Activated CD4-positive, CD25-positive, alpha-beta regulatory T cell treated with anti-CD3 and anti-CD28 coated beads, Interleukin-2, amount 50 U/mL, for 72 hours (primary cell): ENCODE data around the gene MRPL43.

Source experiments
- DNase-seq: peaks from one replicate; pipeline ENCODE4 v3.0.0; 2021

Gene MRPL43

DNA sequence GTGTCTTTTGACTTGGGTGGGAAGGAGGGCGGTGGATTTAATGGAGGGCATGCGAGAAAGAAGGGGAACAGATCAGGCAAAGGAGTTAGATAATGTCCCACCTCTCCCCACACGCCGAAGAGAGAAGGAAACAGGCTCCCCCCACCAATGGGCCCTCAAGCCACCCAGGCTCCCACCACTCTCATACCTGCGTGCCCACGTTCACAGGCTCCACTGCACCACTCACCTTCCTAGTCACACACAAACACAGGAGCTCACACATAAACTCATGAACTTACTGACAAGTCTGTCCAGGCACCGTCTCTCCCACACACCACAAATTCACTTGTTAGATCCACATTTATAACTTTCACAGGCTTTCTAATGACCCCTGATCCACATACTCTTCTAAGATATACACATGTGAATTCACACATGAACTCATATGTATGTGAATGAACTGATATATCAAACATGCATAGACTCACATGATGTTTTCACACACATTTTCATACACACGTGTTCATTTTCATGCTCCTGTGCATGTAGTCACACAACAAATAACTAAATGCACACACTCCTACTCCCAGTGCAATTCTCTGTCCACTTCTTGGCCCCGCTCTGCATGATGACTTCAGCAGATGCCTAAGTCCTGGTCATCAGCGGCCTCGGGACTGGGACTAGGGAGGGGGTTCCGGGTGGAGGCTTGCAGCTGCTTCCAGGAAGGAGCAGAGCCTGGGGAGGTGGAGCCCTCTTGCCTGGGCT is 13.8 kb upstream of the MRPL43 start:
- no peak for DNase-seq

- DNase-seq: no peak
Measured at GRCh38 chr10:101000127-101000914, 13.0 kb upstream of the MRPL43 start.

- no peak for DNase-seq
Measured at GRCh38 chr10:100999742-101000126, 12.4 kb upstream of the MRPL43 start, which contains the start of gene LZTS2. Gene LZTS2 (plus strand): TSS chr10:100999808. CDS start chr10:101002539, 2,731 bp downstream.

DNA sequence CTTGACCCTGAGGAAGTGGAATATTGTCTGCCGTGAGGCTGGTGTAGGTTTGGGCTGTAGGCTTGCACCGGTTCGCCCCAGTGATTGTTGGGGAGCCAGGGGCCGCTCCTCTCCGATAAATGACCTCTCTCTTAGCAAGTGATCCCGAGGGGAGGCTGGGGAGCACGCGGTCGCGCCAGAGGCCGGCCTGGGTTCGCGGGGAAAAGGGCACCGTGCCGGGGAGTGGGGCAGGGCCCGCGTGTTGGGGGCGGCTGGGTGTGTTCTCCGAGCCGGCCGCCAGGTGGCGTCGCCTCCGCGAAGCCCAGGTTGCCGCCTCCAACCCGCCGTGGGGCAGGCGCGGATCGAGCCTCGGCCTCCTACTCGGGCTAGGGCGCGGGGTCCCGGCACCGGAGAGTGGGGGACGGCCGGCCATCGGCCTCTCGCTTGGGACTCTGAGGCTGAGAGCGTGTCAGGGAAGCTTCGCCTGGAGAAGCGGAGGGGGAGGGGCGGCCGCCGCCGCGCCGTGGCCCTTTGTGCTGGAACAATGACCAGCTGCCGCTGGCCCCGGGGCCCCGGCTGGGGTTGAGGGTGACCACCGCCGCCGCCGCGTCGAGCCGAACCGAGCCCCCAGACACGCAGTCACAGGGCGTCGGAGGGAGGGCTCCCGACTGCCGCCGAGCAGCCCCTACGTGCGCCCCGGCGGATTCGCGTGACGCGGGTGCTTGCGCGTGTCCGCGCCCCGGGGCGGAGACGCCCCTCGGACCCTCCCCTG is 11.9 kb upstream of the MRPL43 start:
- DNase-seq: peak; percentile 85

GRCh38 chr10:100998183-100998990 is 11.1 kb upstream of the MRPL43 start:
- peak; percentile 63 for DNase-seq

GRCh38 chr10:100997360-100998182 is 10.3 kb upstream of the MRPL43 start:
- DNase-seq: peak; percentile 79

GRCh38 chr10:100996678-100997359 is 9.5 kb upstream of the MRPL43 start:
- peak; percentile 42 for DNase-seq

GRCh38 chr10:100995181-100995580 is 7.9 kb upstream of the MRPL43 start:
- DNase-seq: no peak

GRCh38 chr10:100993986-100994708 is 6.8 kb upstream of the MRPL43 start:
- DNase-seq: no peak

DNA sequence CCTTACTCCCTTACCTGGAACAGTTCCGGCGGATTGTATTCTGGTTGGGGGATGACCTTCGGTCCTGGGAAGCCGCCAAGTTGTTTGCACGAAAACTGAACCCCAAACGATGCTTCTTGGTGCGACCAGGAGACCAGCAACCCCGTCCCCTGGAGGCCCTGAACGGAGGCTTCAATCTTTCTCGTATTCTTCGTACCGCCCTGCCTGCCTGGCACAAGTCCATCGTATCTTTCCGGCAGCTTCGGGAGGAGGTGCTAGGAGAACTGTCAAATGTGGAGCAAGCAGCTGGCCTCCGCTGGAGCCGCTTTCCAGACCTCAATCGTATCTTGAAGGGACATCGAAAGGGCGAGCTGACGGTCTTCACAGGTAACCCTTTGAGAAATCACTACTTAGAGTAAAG is 1.8 kb upstream of the MRPL43 start:
- no peak for DNase-seq

DNA sequence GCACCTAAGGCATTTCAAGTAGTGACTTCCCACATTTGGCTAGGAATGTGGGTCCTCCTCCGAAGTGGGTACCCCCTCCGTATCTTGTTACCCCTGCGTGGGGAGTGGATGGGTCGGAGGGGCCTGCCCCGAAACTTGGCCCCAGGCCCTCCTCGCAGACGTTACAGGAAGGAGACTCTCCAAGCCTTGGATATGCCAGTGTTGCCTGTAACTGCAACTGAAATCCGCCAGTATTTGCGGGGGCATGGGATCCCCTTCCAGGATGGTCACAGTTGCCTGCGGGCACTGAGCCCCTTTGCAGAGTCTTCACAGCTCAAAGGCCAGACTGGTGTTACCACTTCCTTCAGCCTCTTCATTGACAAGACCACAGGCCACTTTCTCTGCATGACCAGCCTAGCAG is 869 bp upstream of the MRPL43 start:
- no peak for DNase-seq

DNA sequence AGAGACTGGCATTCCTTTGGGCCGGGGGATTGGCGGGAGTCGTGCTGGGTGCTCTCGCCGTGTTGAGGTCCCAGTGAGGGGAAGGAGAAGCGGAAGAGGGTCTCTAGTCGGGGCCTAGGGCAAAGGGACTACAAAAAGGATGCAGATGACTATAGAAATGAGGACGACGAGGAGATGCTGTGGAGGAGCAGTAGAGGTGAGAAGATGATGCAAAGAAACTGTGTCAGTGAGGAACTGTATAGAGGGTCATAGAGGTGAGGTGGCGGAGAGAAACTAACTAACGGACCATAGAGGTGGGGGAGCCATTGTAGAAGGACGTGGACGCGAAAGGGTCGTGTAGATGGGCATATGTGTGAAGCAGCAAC is 370 bp upstream of the MRPL43 start:
- no peak for DNase-seq

GRCh38 chr10:100986623-100986951 is 710 bp downstream of the MRPL43 start:
- DNase-seq: no peak

- no peak for DNase-seq
Measured at GRCh38 chr10:100985336-100985735, 2.0 kb downstream of the MRPL43 start.

GRCh38 chr10:100984672-100985177 is 2.6 kb downstream of the MRPL43 start:
- peak; percentile 15 for DNase-seq

DNA sequence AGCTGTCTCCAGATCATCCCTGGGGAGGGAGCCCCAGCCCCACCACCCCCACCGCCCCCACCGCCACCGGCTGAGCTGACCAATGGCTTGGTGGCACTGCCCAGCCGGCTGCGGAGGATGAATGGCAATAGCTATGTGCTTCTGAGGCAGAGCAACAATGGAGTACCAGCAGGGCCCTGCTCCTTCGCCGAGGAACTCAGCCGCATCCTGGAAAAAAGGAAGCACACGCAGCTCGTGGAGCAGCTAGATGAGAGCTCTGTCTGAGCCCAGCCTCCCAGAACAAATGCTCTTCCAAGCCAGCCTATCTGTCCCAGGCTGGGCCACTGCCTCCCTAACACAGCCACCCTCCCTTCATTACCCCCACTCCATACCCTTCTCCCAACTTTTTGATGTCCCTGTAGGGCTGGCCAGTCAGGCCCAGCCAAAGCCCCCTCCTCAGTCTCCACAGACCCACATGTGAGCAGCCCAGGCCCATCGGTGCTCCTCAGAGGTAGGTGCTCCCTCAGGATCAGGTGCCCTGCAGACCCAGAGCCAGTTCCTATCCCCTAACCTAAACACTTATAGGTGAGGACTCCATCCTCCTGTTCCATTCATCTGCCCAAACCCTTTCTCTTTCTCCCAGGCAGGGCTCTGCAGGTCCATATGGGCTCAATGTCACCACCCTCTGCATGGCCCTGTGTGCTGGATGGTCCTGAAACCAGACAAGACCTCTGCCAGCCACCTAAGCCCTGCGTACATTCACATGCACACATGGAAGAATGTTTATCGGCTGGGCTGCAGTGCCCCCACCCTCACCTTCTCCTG is 3.2 kb downstream of the MRPL43 start:
- peak; percentile 9 for DNase-seq

DNA sequence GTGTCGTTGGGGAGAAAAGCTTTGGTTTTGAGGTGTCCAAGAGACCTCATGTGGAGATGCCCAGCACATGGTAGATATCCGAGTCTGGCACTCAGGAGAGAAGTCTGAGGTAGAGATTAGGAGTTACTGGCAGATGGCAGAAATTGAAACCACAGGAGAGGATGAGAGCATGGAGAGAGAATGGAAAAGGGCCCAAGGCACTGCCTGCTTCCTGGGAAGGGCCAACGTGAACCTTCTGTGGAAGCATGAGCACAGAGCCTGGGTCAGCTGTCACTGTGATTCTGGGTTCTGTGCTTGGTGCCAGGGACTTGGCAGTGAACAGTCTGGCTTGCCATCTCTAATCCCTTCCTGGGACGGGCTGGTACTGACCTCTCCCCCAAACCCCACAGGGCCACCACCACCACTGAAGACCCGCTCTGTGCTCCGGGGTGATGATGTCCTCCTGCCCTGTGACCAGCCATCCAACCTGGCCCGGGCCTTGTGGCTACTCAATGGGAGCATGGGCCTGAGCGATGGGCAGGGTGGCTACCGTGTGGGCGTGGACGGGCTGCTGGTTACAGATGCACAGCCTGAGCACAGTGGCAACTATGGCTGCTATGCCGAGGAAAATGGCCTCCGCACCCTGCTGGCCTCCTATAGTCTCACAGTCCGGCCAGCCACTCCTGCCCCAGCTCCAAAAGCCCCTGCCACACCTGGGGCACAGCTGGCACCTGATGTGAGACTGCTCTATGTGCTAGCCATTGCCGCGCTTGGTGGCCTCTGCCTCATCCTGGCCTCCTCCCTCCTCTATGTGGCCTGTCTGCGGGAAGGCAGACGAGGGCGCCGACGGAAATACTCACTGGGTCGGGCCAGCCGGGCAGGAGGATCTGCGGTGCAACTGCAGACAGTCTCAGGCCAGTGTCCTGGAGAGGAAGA is 4.1 kb downstream of the MRPL43 start:
- DNase-seq: no peak

GRCh38 chr10:100981178-100981772 is 6.0 kb downstream of the MRPL43 start:
- DNase-seq: no peak
